22Rv1 (cell line): ENCODE data around the gene MS4A4E.
"Not testable (repeated sequence)": the region's sequence is repeated elsewhere in the genome, so short reads cannot be mapped to it uniquely, and the experiment has no call there.

Source experiments
- H3K27ac ChIP-seq: fragments of 450-650 bp; 2 replicates; pipeline ENCODE4 v1.5.1; 2017
- CTCF ChIP-seq: fragments of 450-650 bp; IDR thresholded peaks from 2 replicates; pipeline ENCODE4 v1.5.1; 2017; ENCODE audit warnings: mild to moderate bottlenecking
- ZFX ChIP-seq: fragments of 450-650 bp; IDR thresholded peaks from 2 replicates; pipeline ENCODE4 v1.6.1; 2017; ENCODE audit warnings: antibody characterized with exemption, borderline replicate concordance

Gene MS4A4E

DNA sequence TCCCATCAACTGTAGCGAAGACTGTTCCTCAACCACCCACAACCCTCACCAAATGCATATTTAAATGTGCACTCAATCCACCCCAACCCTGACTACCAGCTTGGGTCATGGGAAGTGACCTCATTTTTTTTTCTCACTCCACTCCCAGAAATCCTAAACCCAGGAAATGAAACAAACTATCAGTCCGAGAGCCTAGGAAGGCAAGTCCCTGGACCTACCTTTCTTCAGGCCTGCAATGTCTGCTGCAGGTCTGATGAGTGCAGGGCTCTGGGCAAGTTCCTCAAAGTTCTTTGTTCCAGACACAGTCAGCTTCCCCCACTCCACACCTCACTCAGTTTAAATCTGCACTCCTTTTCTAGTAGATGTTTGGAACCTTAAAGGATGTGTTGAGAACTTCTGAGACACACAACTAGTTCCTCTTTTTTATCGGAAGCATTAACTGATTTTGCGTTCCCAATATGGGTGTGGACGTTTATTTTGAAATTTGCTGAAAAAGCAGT is at the start of gene MS4A4E:
MS4A4E (minus strand) TSS at position 398 of the 500 bp plus-strand sequence. CDS start 13,082 bp downstream, outside the sequence.
- TF ChIP-seq ZFX (no peak), CTCF (no peak)
- H3K27ac ChIP-seq = no peak within 1 kb of the TSS

GRCh38 chr11:60292145-60292544 is 49.2 kb upstream of the MS4A4E start:
- TF ChIP-seq CTCF (no peak), ZFX (no peak)
- H3K27ac ChIP-seq = no peak overlapping the region

- TF ChIP-seq ZFX (no peak), CTCF (no peak)
- no peak overlapping the region for H3K27ac ChIP-seq
Observed at GRCh38 chr11:60288531-60288930, 45.6 kb upstream of the MS4A4E start.

DNA sequence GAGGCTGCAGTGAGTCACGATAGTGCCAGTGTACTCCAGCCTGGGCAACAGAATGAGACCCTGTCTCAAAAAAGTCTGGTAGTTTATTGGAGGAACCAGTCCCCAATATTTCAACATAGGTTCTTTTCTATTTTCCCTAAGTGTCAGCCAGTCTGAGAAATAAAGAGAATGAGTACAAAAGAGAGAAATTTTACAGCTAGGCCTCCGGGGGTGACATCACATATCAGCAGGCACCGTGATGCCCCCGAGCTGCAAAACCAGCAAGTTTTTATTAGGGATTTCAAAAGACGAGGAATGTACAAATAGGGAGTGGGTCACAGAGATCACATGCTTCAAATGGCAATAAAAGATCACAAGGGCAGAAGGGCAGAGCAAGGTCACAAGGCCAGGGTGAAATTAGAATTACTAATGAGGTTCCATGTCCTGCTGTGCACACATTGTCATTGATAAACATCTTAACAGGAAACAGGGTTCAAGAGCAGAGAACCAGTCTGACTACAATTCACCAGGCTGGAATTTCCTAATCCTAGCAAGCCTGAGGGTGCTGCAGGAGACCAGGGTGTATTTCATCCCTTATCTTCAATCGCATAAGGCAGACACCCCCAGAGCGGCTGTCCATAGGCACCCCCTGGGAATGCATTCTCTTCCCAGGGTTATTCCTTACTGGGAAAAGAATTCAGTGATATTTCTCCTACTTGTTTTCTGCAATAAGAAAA is 42.6 kb upstream of the MS4A4E start:
- H3K27ac ChIP-seq = not testable (repeated sequence)

- no peak for TF ChIP-seq ZFX
- H3K27ac ChIP-seq = no peak overlapping the region
Observed at GRCh38 chr11:60282286-60282685, 39.3 kb upstream of the MS4A4E start.

DNA sequence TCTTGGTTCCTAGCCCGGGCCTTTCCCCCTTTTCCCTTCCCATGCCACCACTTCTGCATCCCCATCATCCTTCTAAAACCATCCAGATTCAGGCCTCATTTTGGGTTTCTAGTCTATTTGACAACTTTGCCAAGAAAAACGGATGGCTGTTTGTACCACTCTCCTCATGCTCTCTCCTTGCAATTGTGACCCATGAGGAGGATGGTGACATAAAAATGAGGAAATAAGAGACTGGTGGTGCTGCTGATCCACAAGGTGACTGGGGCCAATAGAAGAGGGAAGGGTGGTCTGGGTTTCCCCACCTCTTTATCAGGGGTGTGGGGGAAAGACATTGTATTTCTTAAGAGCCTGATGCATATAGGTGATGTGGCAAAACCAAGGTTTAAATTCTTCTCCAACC is 38.5 kb upstream of the MS4A4E start:
- no peak for TF ChIP-seq ZFX
- TF ChIP-seq CTCF = no peak
- no peak overlapping the region for H3K27ac ChIP-seq

DNA sequence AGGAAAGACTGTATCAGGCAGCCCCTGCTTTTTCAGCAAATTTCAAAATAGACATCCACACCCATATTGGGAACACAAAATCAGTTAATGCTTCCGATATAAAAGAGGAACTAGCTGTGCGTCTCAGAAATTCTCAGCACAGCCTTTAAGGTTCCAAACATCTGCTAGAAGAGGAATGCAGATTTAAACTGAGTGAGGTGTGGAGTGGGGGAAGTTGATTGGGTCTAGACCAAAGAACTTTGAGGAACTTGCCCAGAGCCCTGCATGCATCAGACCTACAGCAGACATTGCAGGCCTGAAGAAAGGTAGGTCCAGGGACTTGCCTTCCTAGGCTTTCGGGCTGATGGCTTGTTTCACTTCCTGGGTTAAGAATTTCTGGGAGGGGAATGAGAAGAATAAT is 37.5 kb upstream of the MS4A4E start, which contains the start of gene MS4A4A:
MS4A4A (plus strand) TSS at position 255 of the 400 bp plus-strand sequence; CDS start at position 265, 10 bp downstream.
- TF ChIP-seq ZFX = no peak
- TF ChIP-seq CTCF = no peak
- no peak within 1 kb of the TSS for H3K27ac ChIP-seq

GRCh38 chr11:60274416-60274815 is 31.5 kb upstream of the MS4A4E start:
- TF ChIP-seq CTCF (no peak), ZFX (no peak)

More at GRCh38 chr11:60274416-60274815, 31.5 kb upstream of the MS4A4E start:
- H3K27ac ChIP-seq = no peak overlapping the region
